DOHH2 (cell line): ENCODE results near the gene RAB11B.

Experiments used
- H3F3A ChIP-seq: fragments of 200-600 bp; sonication (generic), shearing (Covaris generic); 2 replicates; pipeline ENCODE4 v1.6.0; 2016; ENCODE audit warnings: antibody characterized with exemption, mild to moderate bottlenecking; ENCODE audit not compliant: control insufficient read depth, insufficient read depth
- H3K27ac ChIP-seq: fragments of 200-600 bp; sonication (generic); 2 replicates; pipeline ENCODE4 v1.5.1; 2014; ENCODE audit warnings: low read depth, mild to moderate bottlenecking, low read length, moderate library complexity
- H3K27me3 ChIP-seq: fragments of 200-600 bp; sonication (generic); 2 replicates; pipeline ENCODE4 v1.6.1; 2014; ENCODE audit warnings: mild to moderate bottlenecking, low read length, mixed read lengths; ENCODE audit not compliant: control insufficient read depth
- H3K36me3 ChIP-seq: fragments of 200-600 bp; sonication (generic); 2 replicates; pipeline ENCODE4 v1.6.1; 2014; ENCODE audit warnings: mild to moderate bottlenecking, low read length, moderate library complexity, mixed read lengths; ENCODE audit not compliant: control insufficient read depth
- H3K4me1 ChIP-seq: fragments of 200-600 bp; sonication (generic); 2 replicates; pipeline ENCODE4 v1.6.1; 2014; ENCODE audit warnings: mild to moderate bottlenecking, low read length, mixed read lengths; ENCODE audit not compliant: control insufficient read depth
- H3K4me2 ChIP-seq: fragments of 200-600 bp; sonication (generic); 2 replicates; pipeline ENCODE4 v1.6.0; 2014; ENCODE audit warnings: mild to moderate bottlenecking, low read length, moderate library complexity
- H3K4me3 ChIP-seq: fragments of 200-600 bp; sonication (generic); 2 replicates; pipeline ENCODE4 v1.5.1; 2014; ENCODE audit warnings: mild to moderate bottlenecking, low read length, mixed read lengths
- H3K79me2 ChIP-seq: fragments of 200-600 bp; sonication (generic); 2 replicates; pipeline ENCODE4 v1.6.1; 2014; ENCODE audit warnings: mild to moderate bottlenecking, low read length, mixed read lengths; ENCODE audit not compliant: control insufficient read depth
- H3K9me2 ChIP-seq: fragments of 200-600 bp; sonication (generic); replicated peaks from 2 replicates; pipeline ENCODE4 v1.6.1; 2014; ENCODE audit warnings: mild to moderate bottlenecking, low read length, mixed read lengths; ENCODE audit not compliant: control insufficient read depth
- H3K9me3 ChIP-seq: fragments of 200-600 bp; sonication (generic); 2 replicates; pipeline ENCODE4 v1.6.1; 2014; ENCODE audit warnings: antibody characterized with exemption, low read length, mixed read lengths; ENCODE audit not compliant: control insufficient read depth, insufficient read depth
- H4K20me1 ChIP-seq: fragments of 200-600 bp; sonication (generic); 2 replicates; pipeline ENCODE4 v1.6.0; 2014; ENCODE audit warnings: low read depth, mild to moderate bottlenecking, antibody characterized with exemption, low read length, moderate library complexity; ENCODE audit not compliant: control insufficient read depth, insufficient read depth
- CTCF ChIP-seq: fragments of 200-600 bp; sonication (generic); IDR thresholded peaks from one replicate; pipeline ENCODE4 v1.5.1; 2014; ENCODE audit warnings: antibody characterized with exemption, mild to moderate bottlenecking, low read depth, low read length; ENCODE audit not compliant: poor library complexity, severe bottlenecking
- EZH2phosphoT487 ChIP-seq: fragments of 200-600 bp; sonication (generic); IDR thresholded peaks from 2 replicates; pipeline ENCODE4 v1.6.1; 2017; ENCODE audit warnings: borderline replicate concordance, mild to moderate bottlenecking, antibody characterized with exemption, low read length, moderate library complexity, mixed read lengths

Gene RAB11B

GRCh38 chr19:8401981-8402411 is 11.8 kb downstream of the RAB11B start:
- Histone ChIP-seq H4K20me1 (no peaks in the 10 kb centered on the region), H3K27me3 (no peaks in the 10 kb centered on the region), H3K36me3 (peaks cover 4% of the 10 kb centered on the region; the same call in 1 of the 2 replicates), H3K9me2 (no peaks in the 10 kb centered on the region), H3K9me3 (no peaks in the 10 kb centered on the region), H3F3A (no peaks in the 10 kb centered on the region), H3K4me2 (no peak overlapping the region), H3K79me2 (peaks cover 14% of the 10 kb centered on the region), H3K27ac (no peak overlapping the region), H3K4me1 (no peaks in the 10 kb centered on the region), H3K4me3 (no peak overlapping the region)
- TF ChIP-seq EZH2phosphoT487 (no peak), CTCF (no peak)

GRCh38 chr19:8403098-8403819 is 13.1 kb downstream of the RAB11B start:
- H3K9me2 ChIP-seq, result no peaks in the 10 kb centered on the region
- no peaks in the 10 kb centered on the region for H3K9me3 ChIP-seq
- no peak overlapping the region for H3K4me2 ChIP-seq
- peaks cover 4% of the 10 kb centered on the region; the same call in 1 of the 2 replicates for H3K36me3 ChIP-seq
- H4K20me1 ChIP-seq, result no peaks in the 10 kb centered on the region
- H3K4me3 ChIP-seq, result no peak overlapping the region
- H3K27ac ChIP-seq, result no peak overlapping the region
- no peaks in the 10 kb centered on the region for H3K27me3 ChIP-seq
- no peaks in the 10 kb centered on the region for H3F3A ChIP-seq
- TF ChIP-seq CTCF, result no peak
- no peak for TF ChIP-seq EZH2phosphoT487
- no peaks in the 10 kb centered on the region for H3K4me1 ChIP-seq
- H3K79me2 ChIP-seq, result peaks cover 2% of the 10 kb centered on the region; the same call in 1 of the 2 replicates

DNA sequence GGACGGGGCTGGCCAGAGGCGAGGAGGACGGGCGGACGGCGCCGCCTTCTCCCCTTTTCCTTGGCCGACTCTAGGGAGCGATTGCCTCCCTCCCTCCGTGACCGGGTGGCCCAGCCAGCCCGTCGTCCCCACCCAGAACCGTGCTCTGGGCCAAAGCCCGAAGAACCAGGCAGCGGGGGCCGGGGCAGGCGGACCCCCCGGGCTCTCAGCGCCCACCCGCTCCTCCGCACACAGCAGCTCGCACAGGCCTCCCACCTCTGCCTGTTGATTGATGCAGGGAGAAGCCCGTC is 13.6 kb downstream of the RAB11B start:
- no peaks in the 10 kb centered on the region for H3K9me2 ChIP-seq
- no peak overlapping the region for H3K4me2 ChIP-seq
- no peaks in the 10 kb centered on the region for H3K79me2 ChIP-seq
- no peaks in the 10 kb centered on the region for H3K9me3 ChIP-seq
- H3K36me3 ChIP-seq, result peaks cover 4% of the 10 kb centered on the region; the same call in 1 of the 2 replicates
- H3K27me3 ChIP-seq, result no peaks in the 10 kb centered on the region
- no peak for TF ChIP-seq CTCF
- TF ChIP-seq EZH2phosphoT487, result no peak
- H3K4me1 ChIP-seq, result no peaks in the 10 kb centered on the region
- H4K20me1 ChIP-seq, result no peaks in the 10 kb centered on the region
- H3K4me3 ChIP-seq, result no peak overlapping the region
- no peaks in the 10 kb centered on the region for H3F3A ChIP-seq
- H3K27ac ChIP-seq, result no peak overlapping the region
